Skeletal muscle tissue (tissue), 4 donors: Measurements from ENCODE around the gene CLEC18B. TPM values are rescaled to one million over a fixed set of nuclear protein-coding genes. Genes with fewer than 3 reads are reported as not detected.
"Not testable (repeated sequence)": the region's sequence is repeated elsewhere in the genome, so short reads cannot be mapped to it uniquely, and the experiment has no call there.

Experiments used
- H3K27ac ChIP-seq: one replicate; pipeline ENCODE4 v1.7.0; 2013; ENCODE audit warnings: mild to moderate bottlenecking, low read depth, low read length, inconsistent platforms
- H3K27me3 ChIP-seq, 3 donors: one replicate each; pipeline ENCODE4 v1.7.0; 2013; ENCODE audit warnings: low read length in 3 of 3; ENCODE audit not compliant: control insufficient read depth in 3 of 3, insufficient read depth in 3 of 3
- H3K36me3 ChIP-seq, 3 donors: one replicate each; pipeline ENCODE4 v1.7.0; 2013; ENCODE audit warnings: low read length in 3 of 3; ENCODE audit not compliant: control insufficient read depth in 3 of 3, insufficient read depth in 3 of 3
- H3K4me1 ChIP-seq, 3 donors: one replicate each; pipeline ENCODE4 v1.7.0; 2013; ENCODE audit warnings: low read length in 3 of 3, mild to moderate bottlenecking in 3 of 3; ENCODE audit not compliant: control insufficient read depth in 3 of 3, insufficient read depth in 3 of 3
- H3K4me3 ChIP-seq, 3 donors: one replicate each; pipeline ENCODE4 v1.7.0; 2013; ENCODE audit warnings: low read length in 3 of 3
- H3K9ac ChIP-seq, 3 donors: one replicate each; pipeline ENCODE4 v1.7.0; 2013; ENCODE audit warnings: low read length in 3 of 3, mild to moderate bottlenecking in 3 of 3, moderate library complexity in 2 of 3, low read depth in 1 of 3
- H3K9me3 ChIP-seq, 3 donors: one replicate each; pipeline ENCODE4 v1.7.0; 2013; ENCODE audit warnings: low read length in 3 of 3; ENCODE audit not compliant: control insufficient read depth in 3 of 3
- total RNA-seq: library from RNA; depleted of rRNA; stranded (reverse); fragments of >200 nt; gene quantifications from one replicate; pipeline ENCODE4 v1.2.3, GENCODE V29; 2014
- donor health status: Osteomylitis.

CLEC18B gene
- total RNA-seq, 1 donor from 2014 or later: 2.1 TPM

GRCh38 chr16:74422086-74422485 is 808 bp upstream of the CLEC18B start:
- not testable (repeated sequence) for H3K27ac ChIP-seq, H3K27me3 ChIP-seq, H3K9me3 ChIP-seq, H3K36me3 ChIP-seq, H3K9ac ChIP-seq, H3K4me3 ChIP-seq, H3K4me1 ChIP-seq

DNA sequence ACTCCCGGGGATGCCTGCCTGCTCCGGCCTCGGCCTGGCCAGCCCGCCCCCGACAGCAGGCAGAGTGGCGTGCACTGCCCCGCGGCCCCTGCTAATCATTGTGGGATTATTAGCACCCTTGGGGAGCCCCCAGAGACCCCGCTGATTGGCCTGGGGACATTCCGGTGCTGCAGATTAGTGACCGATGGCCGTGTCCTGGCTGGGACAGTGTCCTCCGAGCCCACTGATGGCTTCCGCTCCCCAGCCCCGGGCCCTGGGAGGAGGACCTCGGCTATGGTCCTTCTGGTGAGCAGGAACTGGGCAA is 156 bp upstream of the CLEC18B start:
- not testable (repeated sequence) for H3K36me3 ChIP-seq, H3K27ac ChIP-seq, H3K27me3 ChIP-seq, H3K4me1 ChIP-seq, H3K9me3 ChIP-seq, H3K4me3 ChIP-seq, H3K9ac ChIP-seq

DNA sequence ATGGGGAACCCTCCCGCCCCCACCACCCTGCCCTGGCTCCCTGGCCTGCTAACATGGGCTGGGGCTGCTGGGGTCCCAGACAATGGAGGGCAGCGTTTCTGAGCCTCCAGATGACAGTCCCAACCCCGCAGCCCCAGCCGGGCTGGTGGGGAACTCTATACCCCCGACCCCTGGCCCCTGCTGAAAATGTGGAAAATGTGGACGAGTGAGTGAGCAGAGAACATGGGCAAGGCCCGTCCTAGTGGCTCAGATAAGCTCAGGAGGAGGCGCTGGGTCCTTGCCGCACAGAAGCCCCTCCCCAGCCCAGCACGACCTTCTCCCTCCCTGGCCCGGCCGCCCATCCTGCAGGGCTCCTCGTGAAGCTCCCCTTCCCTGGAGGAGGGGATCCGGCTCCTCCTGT is 1.5 kb downstream of the CLEC18B start:
- not testable (repeated sequence) for H3K27me3 ChIP-seq, H3K27ac ChIP-seq, H3K9me3 ChIP-seq, H3K36me3 ChIP-seq, H3K4me3 ChIP-seq, H3K9ac ChIP-seq, H3K4me1 ChIP-seq

DNA sequence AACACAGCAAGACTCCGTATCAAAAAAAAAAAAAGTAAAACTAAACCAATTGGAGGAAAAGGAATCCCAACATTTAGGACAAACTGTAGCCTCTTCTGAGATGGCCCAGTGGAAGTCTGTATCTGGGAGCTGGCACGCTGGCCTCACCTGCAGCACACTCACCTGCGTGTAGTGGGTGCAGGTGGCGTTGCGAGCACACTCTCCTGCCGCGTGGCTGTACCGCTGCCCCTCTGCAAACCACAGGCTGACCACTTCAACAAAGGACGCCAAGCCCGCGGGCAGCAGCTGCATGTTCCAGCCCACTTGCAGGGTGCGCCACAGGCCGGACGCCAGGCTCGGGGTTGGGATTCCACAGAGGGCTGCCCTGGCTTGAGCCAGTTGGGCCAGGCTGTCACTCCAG is 3.4 kb downstream of the CLEC18B start:
- H3K4me1 ChIP-seq, H3K36me3 ChIP-seq, H3K9me3 ChIP-seq, H3K4me3 ChIP-seq, H3K9ac ChIP-seq, H3K27me3 ChIP-seq, H3K27ac ChIP-seq: not testable (repeated sequence)

DNA sequence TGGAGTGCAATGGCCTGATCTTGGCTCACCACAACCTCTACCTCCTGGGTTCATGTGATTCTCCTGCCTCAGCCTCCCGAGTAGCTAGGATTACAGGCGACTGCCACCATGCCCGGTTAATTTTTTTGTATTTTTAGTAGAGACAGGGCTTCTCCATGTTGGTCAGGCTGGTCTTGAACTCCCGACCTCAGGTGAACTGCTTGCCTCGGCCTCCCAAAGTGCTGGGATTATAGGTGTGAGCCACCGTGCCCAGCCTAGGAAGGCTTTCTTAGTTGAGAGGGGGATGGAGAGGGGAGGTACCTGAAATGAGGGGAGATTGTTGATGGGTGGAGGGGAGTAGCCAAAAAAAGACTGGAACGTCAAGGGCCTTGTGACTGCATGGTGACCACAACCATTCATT is 7.4 kb downstream of the CLEC18B start:
- not testable (repeated sequence) for H3K9me3 ChIP-seq, H3K4me3 ChIP-seq, H3K36me3 ChIP-seq, H3K4me1 ChIP-seq, H3K27ac ChIP-seq, H3K9ac ChIP-seq, H3K27me3 ChIP-seq

- not testable (repeated sequence) for H3K27ac ChIP-seq, H3K9ac ChIP-seq, H3K36me3 ChIP-seq, H3K27me3 ChIP-seq, H3K4me1 ChIP-seq, H3K9me3 ChIP-seq, H3K4me3 ChIP-seq
Measured at GRCh38 chr16:74413485-74413884, 7.8 kb downstream of the CLEC18B start.

- H3K36me3 ChIP-seq, H3K27me3 ChIP-seq, H3K9ac ChIP-seq, H3K4me1 ChIP-seq, H3K9me3 ChIP-seq, H3K4me3 ChIP-seq, H3K27ac ChIP-seq: not testable (repeated sequence)
Measured at GRCh38 chr16:74412775-74413390, 8.4 kb downstream of the CLEC18B start.

DNA sequence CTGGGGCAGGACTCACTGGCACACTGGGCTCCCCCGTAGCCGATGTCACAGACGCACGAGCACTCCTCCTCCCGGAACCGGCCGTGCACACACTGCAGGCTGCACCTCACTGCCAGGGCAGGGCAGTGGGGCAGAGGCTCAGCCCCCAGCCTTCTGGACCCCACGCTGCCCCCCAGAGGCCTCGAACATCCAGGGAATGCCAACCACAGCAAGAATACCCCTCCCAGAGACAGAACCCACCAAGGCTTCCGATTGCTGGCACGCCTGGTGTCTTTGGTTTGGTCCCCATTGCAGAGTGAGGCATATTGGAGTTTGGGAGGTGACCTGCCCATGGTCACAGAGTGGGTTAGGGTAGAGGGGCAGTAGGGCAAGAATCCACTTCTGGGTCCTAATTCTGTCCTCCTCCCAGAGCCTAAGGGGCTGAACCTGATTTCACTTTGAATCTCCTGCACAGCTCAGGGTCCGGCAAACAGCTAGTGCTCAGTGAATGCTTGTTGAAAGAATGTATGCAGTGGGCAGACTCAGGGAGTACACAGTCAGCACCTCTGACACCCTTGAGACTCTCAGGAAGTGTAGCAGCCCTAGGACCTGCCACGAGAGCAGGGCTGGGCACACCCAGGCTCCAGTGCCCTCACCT is 9.0 kb downstream of the CLEC18B start:
- H3K9ac ChIP-seq, H3K9me3 ChIP-seq, H3K27me3 ChIP-seq, H3K4me3 ChIP-seq, H3K36me3 ChIP-seq, H3K4me1 ChIP-seq, H3K27ac ChIP-seq: not testable (repeated sequence)

- H3K27me3 ChIP-seq, H3K4me3 ChIP-seq, H3K4me1 ChIP-seq, H3K9me3 ChIP-seq, H3K9ac ChIP-seq, H3K27ac ChIP-seq, H3K36me3 ChIP-seq: not testable (repeated sequence)
Measured at GRCh38 chr16:74410981-74411380, 10.3 kb downstream of the CLEC18B start.

- H3K27ac ChIP-seq, H3K9ac ChIP-seq, H3K36me3 ChIP-seq, H3K4me1 ChIP-seq, H3K4me3 ChIP-seq, H3K27me3 ChIP-seq, H3K9me3 ChIP-seq: not testable (repeated sequence)
Measured at GRCh38 chr16:74410057-74410957, 11.0 kb downstream of the CLEC18B start.
